Measurements from ENCODE around the gene LLGL2.

Gene LLGL2

GRCh38 chr17:75488693-75489510 is 36.6 kb upstream of the LLGL2 start:
- Mint-ChIP-seq H3K9me3 (no peaks in the 10 kb centered on the region), H3K27ac (peak overlapping the region; percentile 97), H3K36me3 (ENCODE audit: low read depth) (peaks cover 33% of the 10 kb centered on the region), H3K27me3 (no peaks in the 10 kb centered on the region), H3K4me1 (ENCODE audit: low read depth) (peaks cover 25% of the 10 kb centered on the region), H3K4me3 (no peak overlapping the region)
- no peak for DNase-seq

GRCh38 chr17:75489511-75489955 is 36.0 kb upstream of the LLGL2 start:
- Mint-ChIP-seq H3K9me3 (no peaks in the 10 kb centered on the region), H3K27me3 (no peaks in the 10 kb centered on the region), H3K4me3 (no peak overlapping the region), H3K27ac (no peak overlapping the region), H3K36me3 (ENCODE audit: low read depth) (peaks cover 36% of the 10 kb centered on the region), H3K4me1 (ENCODE audit: low read depth) (peaks cover 25% of the 10 kb centered on the region)
- no peak for DNase-seq

GRCh38 chr17:75490173-75490743 is 35.2 kb upstream of the LLGL2 start:
- DNase-seq = no peak
- Mint-ChIP-seq H3K4me1 (ENCODE audit: low read depth) (peaks cover 25% of the 10 kb centered on the region), H3K9me3 (no peaks in the 10 kb centered on the region), H3K27me3 (no peaks in the 10 kb centered on the region), H3K27ac (no peak overlapping the region), H3K36me3 (ENCODE audit: low read depth) (peaks cover 44% of the 10 kb centered on the region), H3K4me3 (no peak overlapping the region)

- no peak overlapping the region for H3K27ac Mint-ChIP-seq
- no peak for DNase-seq
- no peak overlapping the region for H3K4me3 Mint-ChIP-seq
- H3K36me3 Mint-ChIP-seq (ENCODE audit: low read depth) = peaks cover 50% of the 10 kb centered on the region
- no peaks in the 10 kb centered on the region for H3K9me3 Mint-ChIP-seq
- H3K4me1 Mint-ChIP-seq (ENCODE audit: low read depth) = peaks cover 25% of the 10 kb centered on the region
- no peaks in the 10 kb centered on the region for H3K27me3 Mint-ChIP-seq
These were observed 34.4 kb upstream of the LLGL2 start for GRCh38 chr17:75490953-75491649.

- Mint-ChIP-seq H3K27me3 (no peaks in the 10 kb centered on the region), H3K9me3 (no peaks in the 10 kb centered on the region), H3K27ac (no peak overlapping the region)
These were observed 33.8 kb upstream of the LLGL2 start for GRCh38 chr17:75491680-75492079.

GRCh38 chr17:75492555-75493168 is 32.8 kb upstream of the LLGL2 start:
- DNase-seq = no peak
- Mint-ChIP-seq H3K36me3 (ENCODE audit: low read depth) (peaks cover 52% of the 10 kb centered on the region), H3K27me3 (no peaks in the 10 kb centered on the region), H3K4me3 (no peak overlapping the region), H3K4me1 (ENCODE audit: low read depth) (peaks cover 12% of the 10 kb centered on the region), H3K9me3 (no peaks in the 10 kb centered on the region), H3K27ac (no peak overlapping the region)

More at GRCh38 chr17:75491680-75492079, 33.8 kb upstream of the LLGL2 start:
- peaks cover 19% of the 10 kb centered on the region for H3K4me1 Mint-ChIP-seq (ENCODE audit: low read depth)
- peaks cover 49% of the 10 kb centered on the region for H3K36me3 Mint-ChIP-seq (ENCODE audit: low read depth)
- no peak overlapping the region for H3K4me3 Mint-ChIP-seq
- no peak for DNase-seq

GRCh38 chr17:75493476-75494129 is 31.9 kb upstream of the LLGL2 start:
- H3K27me3 Mint-ChIP-seq = no peaks in the 10 kb centered on the region
- H3K27ac Mint-ChIP-seq = no peak overlapping the region
- no peak for DNase-seq
- H3K4me3 Mint-ChIP-seq = no peak overlapping the region
- peaks cover 5% of the 10 kb centered on the region for H3K4me1 Mint-ChIP-seq (ENCODE audit: low read depth)
- peaks cover 61% of the 10 kb centered on the region for H3K36me3 Mint-ChIP-seq (ENCODE audit: low read depth)
- no peaks in the 10 kb centered on the region for H3K9me3 Mint-ChIP-seq

GRCh38 chr17:75494326-75494877 is 31.1 kb upstream of the LLGL2 start:
- Mint-ChIP-seq H3K4me1 (ENCODE audit: low read depth) (peaks cover 4% of the 10 kb centered on the region), H3K27ac (peak overlapping the region; percentile 57)
- no peak for DNase-seq

GRCh38 chr17:75496005-75496404 is 29.5 kb upstream of the LLGL2 start:
- DNase-seq = no peak
- Mint-ChIP-seq H3K4me3 (no peak overlapping the region), H3K9me3 (no peaks in the 10 kb centered on the region), H3K36me3 (ENCODE audit: low read depth) (peaks cover 76% of the 10 kb centered on the region), H3K27me3 (no peaks in the 10 kb centered on the region), H3K4me1 (ENCODE audit: low read depth) (peaks cover 4% of the 10 kb centered on the region), H3K27ac (no peak overlapping the region)

More at GRCh38 chr17:75494326-75494877, 31.1 kb upstream of the LLGL2 start:
- H3K9me3 Mint-ChIP-seq = no peaks in the 10 kb centered on the region
- no peak overlapping the region for H3K4me3 Mint-ChIP-seq
- H3K27me3 Mint-ChIP-seq = no peaks in the 10 kb centered on the region
- peaks cover 69% of the 10 kb centered on the region for H3K36me3 Mint-ChIP-seq (ENCODE audit: low read depth)

GRCh38 chr17:75498039-75498725 is 27.3 kb upstream of the LLGL2 start:
- peaks cover 62% of the 10 kb centered on the region for H3K36me3 Mint-ChIP-seq (ENCODE audit: low read depth)
- no peaks in the 10 kb centered on the region for H3K9me3 Mint-ChIP-seq
- no peak overlapping the region for H3K4me3 Mint-ChIP-seq
- H3K4me1 Mint-ChIP-seq (ENCODE audit: low read depth) = peaks cover 4% of the 10 kb centered on the region
- H3K27me3 Mint-ChIP-seq = no peaks in the 10 kb centered on the region
- no peak for DNase-seq
- H3K27ac Mint-ChIP-seq = peak overlapping the region; percentile 18

- Mint-ChIP-seq H3K36me3 (ENCODE audit: low read depth) (peaks cover 56% of the 10 kb centered on the region), H3K9me3 (no peaks in the 10 kb centered on the region), H3K4me1 (ENCODE audit: low read depth) (peaks cover 4% of the 10 kb centered on the region), H3K27me3 (no peaks in the 10 kb centered on the region), H3K27ac (no peak overlapping the region), H3K4me3 (no peak overlapping the region)
- DNase-seq = no peak
These were observed 26.7 kb upstream of the LLGL2 start for GRCh38 chr17:75498726-75499213.

GRCh38 chr17:75499313-75500022 is 26.0 kb upstream of the LLGL2 start:
- H3K36me3 Mint-ChIP-seq (ENCODE audit: low read depth) = peaks cover 54% of the 10 kb centered on the region
- no peaks in the 10 kb centered on the region for H3K9me3 Mint-ChIP-seq
- H3K4me3 Mint-ChIP-seq = no peak overlapping the region
- no peak for DNase-seq
- H3K27me3 Mint-ChIP-seq = no peaks in the 10 kb centered on the region
- no peak overlapping the region for H3K27ac Mint-ChIP-seq
- H3K4me1 Mint-ChIP-seq (ENCODE audit: low read depth) = peaks cover 4% of the 10 kb centered on the region
